SK-N-SH treated with all-trans-retinoic acid at 6 μM for 48 hours (cell line): ENCODE measurements around the gene GNPTG.

Experiments
- CREB5 ChIP-seq: fragments of 250-450 bp; sonication (Bioruptor Pico); IDR thresholded peaks from 2 replicates; pipeline ENCODE4 v1.5.1; 2020; ENCODE audit warnings: low read depth, mild to moderate bottlenecking, moderate library complexity
- RARB ChIP-seq: fragments of 250-450 bp; sonication (Bioruptor Pico); IDR thresholded peaks from 2 replicates; pipeline ENCODE4 v1.8.0; 2021; ENCODE audit warnings: mild to moderate bottlenecking, moderate library complexity
- SNAI2 ChIP-seq: fragments of 250-450 bp; sonication (Bioruptor Pico); IDR thresholded peaks from 2 replicates; pipeline ENCODE4 v1.5.0; 2020; ENCODE audit warnings: mild to moderate bottlenecking, moderate library complexity
- TCF4 ChIP-seq: fragments of 250-450 bp; sonication (Bioruptor Pico); IDR thresholded peaks from 2 replicates; pipeline ENCODE4 v1.8.0; 2021; ENCODE audit warnings: mild to moderate bottlenecking, moderate library complexity, borderline replicate concordance
- TOX ChIP-seq: fragments of 250-450 bp; sonication (Bioruptor Pico); IDR thresholded peaks from 2 replicates; pipeline ENCODE4 v1.8.0; 2021; ENCODE audit warnings: mild to moderate bottlenecking, moderate library complexity, borderline replicate concordance
- TSHZ2 ChIP-seq: fragments of 250-450 bp; sonication (Bioruptor Pico); IDR thresholded peaks from 2 replicates; pipeline ENCODE4 v1.5.0; 2020; ENCODE audit warnings: mild to moderate bottlenecking, moderate library complexity
- ZFP3 ChIP-seq: fragments of 250-450 bp; sonication (Bioruptor Pico); IDR thresholded peaks from 2 replicates; pipeline ENCODE4 v1.5.0; 2020; ENCODE audit warnings: mild to moderate bottlenecking, moderate library complexity
- ZFP30 ChIP-seq: fragments of 450-650 bp; formaldehyde crosslinking; IDR thresholded peaks from 2 replicates; pipeline ENCODE4 v1.5.0; 2022; ENCODE audit warnings: mild to moderate bottlenecking, moderate library complexity
- ZNF565 ChIP-seq: fragments of 450-650 bp; formaldehyde crosslinking; conservative IDR thresholded peaks from 2 replicates; pipeline ENCODE4 v1.5.0; 2020; ENCODE audit warnings: low read depth, mild to moderate bottlenecking, moderate library complexity
- ZNF8 ChIP-seq: fragments of 450-650 bp; formaldehyde crosslinking; IDR thresholded peaks from 2 replicates; pipeline ENCODE4 v1.5.0; 2020; ENCODE audit warnings: mild to moderate bottlenecking, moderate library complexity
- TF ChIP-seq, protein P1 (sequence below): fragments of 250-450 bp; sonication (Bioruptor Pico); IDR thresholded peaks from 2 replicates; pipeline ENCODE4 v1.8.0; 2020; ENCODE audit warnings: mild to moderate bottlenecking, moderate library complexity, borderline replicate concordance
- TF ChIP-seq, protein P2 (sequence below): fragments of 250-450 bp; sonication (Bioruptor Pico); IDR thresholded peaks from 2 replicates; pipeline ENCODE4 v1.5.1; 2021; ENCODE audit warnings: mild to moderate bottlenecking, moderate library complexity

- TF ChIP-seq, protein P1, sequence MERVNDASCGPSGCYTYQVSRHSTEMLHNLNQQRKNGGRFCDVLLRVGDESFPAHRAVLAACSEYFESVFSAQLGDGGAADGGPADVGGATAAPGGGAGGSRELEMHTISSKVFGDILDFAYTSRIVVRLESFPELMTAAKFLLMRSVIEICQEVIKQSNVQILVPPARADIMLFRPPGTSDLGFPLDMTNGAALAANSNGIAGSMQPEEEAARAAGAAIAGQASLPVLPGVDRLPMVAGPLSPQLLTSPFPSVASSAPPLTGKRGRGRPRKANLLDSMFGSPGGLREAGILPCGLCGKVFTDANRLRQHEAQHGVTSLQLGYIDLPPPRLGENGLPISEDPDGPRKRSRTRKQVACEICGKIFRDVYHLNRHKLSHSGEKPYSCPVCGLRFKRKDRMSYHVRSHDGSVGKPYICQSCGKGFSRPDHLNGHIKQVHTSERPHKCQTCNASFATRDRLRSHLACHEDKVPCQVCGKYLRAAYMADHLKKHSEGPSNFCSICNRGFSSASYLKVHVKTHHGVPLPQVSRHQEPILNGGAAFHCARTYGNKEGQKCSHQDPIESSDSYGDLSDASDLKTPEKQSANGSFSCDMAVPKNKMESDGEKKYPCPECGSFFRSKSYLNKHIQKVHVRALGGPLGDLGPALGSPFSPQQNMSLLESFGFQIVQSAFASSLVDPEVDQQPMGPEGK (CRISPR knock-in tag) = no peak
- no peak for TF ChIP-seq ZNF565 (CRISPR knock-in tag)
- no peak for TF ChIP-seq ZFP3
- TF ChIP-seq, protein P2, sequence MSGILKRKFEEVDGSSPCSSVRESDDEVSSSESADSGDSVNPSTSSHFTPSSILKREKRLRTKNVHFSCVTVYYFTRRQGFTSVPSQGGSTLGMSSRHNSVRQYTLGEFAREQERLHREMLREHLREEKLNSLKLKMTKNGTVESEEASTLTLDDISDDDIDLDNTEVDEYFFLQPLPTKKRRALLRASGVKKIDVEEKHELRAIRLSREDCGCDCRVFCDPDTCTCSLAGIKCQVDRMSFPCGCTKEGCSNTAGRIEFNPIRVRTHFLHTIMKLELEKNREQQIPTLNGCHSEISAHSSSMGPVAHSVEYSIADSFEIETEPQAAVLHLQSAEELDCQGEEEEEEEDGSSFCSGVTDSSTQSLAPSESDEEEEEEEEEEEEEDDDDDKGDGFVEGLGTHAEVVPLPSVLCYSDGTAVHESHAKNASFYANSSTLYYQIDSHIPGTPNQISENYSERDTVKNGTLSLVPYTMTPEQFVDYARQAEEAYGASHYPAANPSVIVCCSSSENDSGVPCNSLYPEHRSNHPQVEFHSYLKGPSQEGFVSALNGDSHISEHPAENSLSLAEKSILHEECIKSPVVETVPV (CRISPR knock-in tag) = no peak
- TF ChIP-seq ZFP30 (CRISPR knock-in tag) = no peak
- TF ChIP-seq TSHZ2 = no peak
- no peak for TF ChIP-seq CREB5
- TF ChIP-seq TCF4 (CRISPR knock-in tag) = no peak
- no peak for TF ChIP-seq ZNF8 (CRISPR knock-in tag)
- no peak for TF ChIP-seq SNAI2 (CRISPR knock-in tag)
- no peak for TF ChIP-seq RARB (CRISPR knock-in tag)
- no peak for TF ChIP-seq TOX (CRISPR knock-in tag)
Observed at GRCh38 chr16:1379304-1380076, 27.8 kb downstream of the GNPTG start.
